Measurements from ENCODE around the gene CAMSAP2. TPM values are rescaled to one million over a fixed set of nuclear protein-coding genes. Genes with fewer than 3 reads are reported as not detected.

Gene CAMSAP2
- polyA plus RNA-seq, 1 donor (not counting 4 experiments of a cell fraction or from before 2014, with no cell fraction given): 47.8 TPM

DNA sequence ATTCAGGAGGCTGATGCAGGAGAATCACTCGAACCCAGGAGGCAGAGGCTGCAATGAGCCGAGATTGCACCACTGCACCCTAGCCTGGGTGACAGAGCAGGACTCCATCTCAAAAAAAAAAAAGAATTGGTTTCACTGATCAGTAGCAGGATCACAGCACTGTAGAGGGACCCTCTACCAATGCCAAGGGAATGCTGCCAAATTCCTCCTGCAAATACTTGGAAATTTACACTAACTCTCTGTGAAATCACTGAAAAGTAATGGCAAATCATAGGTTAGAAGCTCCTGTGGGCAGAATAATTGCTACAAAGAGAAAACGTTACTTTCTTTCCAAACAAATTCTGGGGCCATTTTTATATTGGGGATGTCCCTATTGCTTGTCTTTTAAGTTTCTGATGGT, 127.4 kb downstream of the CAMSAP2 start:
- Histone ChIP-seq H3K4me2 (ENCODE audit: control insufficient read depth, extremely low read depth, insufficient read depth, low read depth, low read length) (no peak overlapping the region), H3K4me1 (ENCODE audit: control insufficient read depth, extremely low read depth, insufficient read depth, low read length) (no peaks in the 10 kb centered on the region), H2AFZ (ENCODE audit: control insufficient read depth, low read length) (no peak overlapping the region), H3K9me1 (ENCODE audit: control insufficient read depth, extremely low read depth, insufficient read depth, low read length) (no peaks in the 10 kb centered on the region), H3K27me3 (ENCODE audit: control insufficient read depth, extremely low read depth, insufficient read depth, low read length) (no peaks in the 10 kb centered on the region), H3K9me3 (ENCODE audit: control insufficient read depth, low read depth, low read length) (no peaks in the 10 kb centered on the region), H3K36me3 (ENCODE audit: control insufficient read depth in 2 of 2, extremely low read depth in 1 of 2, insufficient read depth in 2 of 2, low read length in 2 of 2) (peaks cover 6 to 8% of the 10 kb centered on the region in 2 experiments), H3K79me2 (ENCODE audit: control insufficient read depth, insufficient read depth, low read length) (no peaks in the 10 kb centered on the region), H3K9ac (ENCODE audit: control insufficient read depth, extremely low read depth, insufficient read depth, low read length) (no peak overlapping the region), H3K27ac (ENCODE audit: control insufficient read depth, insufficient read depth, low read length) (no peak overlapping the region), H3K4me3 (ENCODE audit: control insufficient read depth in 2 of 3, extremely low read depth in 1 of 3, insufficient read depth in 2 of 3, low read depth in 1 of 3, low read length in 3 of 3) (no peak overlapping the region), H4K20me1 (ENCODE audit: control insufficient read depth, extremely low read depth, insufficient read depth, low read length) (no peaks in the 10 kb centered on the region)
- no peak for FAIRE-seq
- no peak for DNase-seq (ENCODE audit: low read depth, low spot score)
- no peak for TF ChIP-seq EZH2 (IDR thresholded peaks at IDR 0.05; ENCODE audit: low read length)
- TF ChIP-seq, protein P1, sequence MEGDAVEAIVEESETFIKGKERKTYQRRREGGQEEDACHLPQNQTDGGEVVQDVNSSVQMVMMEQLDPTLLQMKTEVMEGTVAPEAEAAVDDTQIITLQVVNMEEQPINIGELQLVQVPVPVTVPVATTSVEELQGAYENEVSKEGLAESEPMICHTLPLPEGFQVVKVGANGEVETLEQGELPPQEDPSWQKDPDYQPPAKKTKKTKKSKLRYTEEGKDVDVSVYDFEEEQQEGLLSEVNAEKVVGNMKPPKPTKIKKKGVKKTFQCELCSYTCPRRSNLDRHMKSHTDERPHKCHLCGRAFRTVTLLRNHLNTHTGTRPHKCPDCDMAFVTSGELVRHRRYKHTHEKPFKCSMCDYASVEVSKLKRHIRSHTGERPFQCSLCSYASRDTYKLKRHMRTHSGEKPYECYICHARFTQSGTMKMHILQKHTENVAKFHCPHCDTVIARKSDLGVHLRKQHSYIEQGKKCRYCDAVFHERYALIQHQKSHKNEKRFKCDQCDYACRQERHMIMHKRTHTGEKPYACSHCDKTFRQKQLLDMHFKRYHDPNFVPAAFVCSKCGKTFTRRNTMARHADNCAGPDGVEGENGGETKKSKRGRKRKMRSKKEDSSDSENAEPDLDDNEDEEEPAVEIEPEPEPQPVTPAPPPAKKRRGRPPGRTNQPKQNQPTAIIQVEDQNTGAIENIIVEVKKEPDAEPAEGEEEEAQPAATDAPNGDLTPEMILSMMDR (optimal IDR thresholded peaks at IDR 0.05 in 1 of 3, IDR thresholded peaks at IDR 0.05 in 1 of 3, conservative IDR thresholded peaks at IDR 0.05 in 1 of 3; ENCODE audit: extremely low read depth in 1 of 3, insufficient read depth in 2 of 3, low read length in 3 of 3): no peak
- dilution Hi-C loops (cut with MboI; ENCODE audit: extremely low pct_ligation_motif_present, low sequenced_read_pairs): no loop called here

DNA sequence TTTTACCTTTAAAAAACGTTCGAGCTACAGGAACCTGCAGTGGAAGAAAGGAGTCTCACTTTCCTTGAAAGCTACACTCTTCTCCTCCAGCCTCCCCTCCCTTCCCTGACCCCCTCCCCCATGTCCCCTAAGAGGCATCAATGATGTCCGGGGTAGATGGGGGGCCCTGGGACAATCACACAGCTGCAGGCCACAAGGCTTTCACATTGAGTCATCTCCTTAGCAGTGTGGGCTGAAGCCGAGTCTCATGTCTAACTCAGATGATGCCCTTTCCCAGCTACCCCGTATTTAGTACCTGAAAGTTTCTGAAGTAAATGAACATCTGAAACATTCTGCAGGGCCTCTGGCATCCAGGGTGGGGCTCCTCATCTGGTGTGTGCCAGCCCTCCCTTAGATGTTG, 127.8 kb downstream of the CAMSAP2 start:
- Histone ChIP-seq H3K4me1 (ENCODE audit: control insufficient read depth, extremely low read depth, insufficient read depth, low read length) (no peaks in the 10 kb centered on the region), H3K9ac (ENCODE audit: control insufficient read depth, extremely low read depth, insufficient read depth, low read length) (no peak overlapping the region), H3K9me1 (ENCODE audit: control insufficient read depth, extremely low read depth, insufficient read depth, low read length) (no peaks in the 10 kb centered on the region), H4K20me1 (ENCODE audit: control insufficient read depth, extremely low read depth, insufficient read depth, low read length) (no peaks in the 10 kb centered on the region), H3K79me2 (ENCODE audit: control insufficient read depth, insufficient read depth, low read length) (no peaks in the 10 kb centered on the region), H2AFZ (ENCODE audit: control insufficient read depth, low read length) (no peak overlapping the region), H3K4me2 (ENCODE audit: control insufficient read depth, extremely low read depth, insufficient read depth, low read depth, low read length) (no peak overlapping the region), H3K27me3 (ENCODE audit: control insufficient read depth, extremely low read depth, insufficient read depth, low read length) (peaks cover 3% of the 10 kb centered on the region), H3K36me3 (ENCODE audit: control insufficient read depth in 2 of 2, extremely low read depth in 1 of 2, insufficient read depth in 2 of 2, low read length in 2 of 2) (peaks cover 6 to 8% of the 10 kb centered on the region in 2 experiments), H3K27ac (ENCODE audit: control insufficient read depth, insufficient read depth, low read length) (no peak overlapping the region), H3K9me3 (ENCODE audit: control insufficient read depth, low read depth, low read length) (no peaks in the 10 kb centered on the region), H3K4me3 (ENCODE audit: control insufficient read depth in 2 of 3, extremely low read depth in 1 of 3, insufficient read depth in 2 of 3, low read depth in 1 of 3, low read length in 3 of 3) (no peak overlapping the region)
- dilution Hi-C loops (cut with MboI; ENCODE audit: extremely low pct_ligation_motif_present, low sequenced_read_pairs): no loop called here
- TF ChIP-seq, protein P1 (optimal IDR thresholded peaks at IDR 0.05 in 1 of 3, IDR thresholded peaks at IDR 0.05 in 1 of 3, conservative IDR thresholded peaks at IDR 0.05 in 1 of 3; ENCODE audit: extremely low read depth in 1 of 3, insufficient read depth in 2 of 3, low read length in 3 of 3): no peak
- no peak for TF ChIP-seq EZH2 (IDR thresholded peaks at IDR 0.05; ENCODE audit: low read length)
- no peak for FAIRE-seq
- no peak for DNase-seq (ENCODE audit: low read depth, low spot score)

Data from keratinocyte (primary cell).